Heart right ventricle (tissue), 16 donors: ENCODE measurements around the gene IRS2. TPM values are rescaled to one million over a fixed set of nuclear protein-coding genes. Genes with fewer than 3 reads are reported as not detected.

Source experiments
- ATAC-seq, 8 donors: fragments of 200-7000 bp; cut with Tn5 transposase; one replicate each; pipeline ENCODE4 v1.9.1; 2020; ENCODE audit warnings: mild to moderate bottlenecking in 8 of 8, moderate library complexity in 8 of 8, moderate number of reproducible peaks in 1 of 8
- DNase-seq, 2 donors: peaks; one replicate each; pipeline ENCODE4 v3.0.0-alpha.2; 2020
- H3K27ac ChIP-seq, 10 donors: fragments of 200-600 bp; sonication (generic) in 2 of 10; one replicate each; pipeline versions ENCODE4 v1.5.0 to v1.8.0; 2020 to 2022; ENCODE audit warnings: mild to moderate bottlenecking in 3 of 10
- H3K27me3 ChIP-seq, 7 donors: fragments of 200-600 bp; one replicate each; pipeline ENCODE4 v1.8.0; 2021 to 2022; ENCODE audit warnings: mild to moderate bottlenecking in 2 of 7
- H3K36me3 ChIP-seq, 9 donors: fragments of 200-600 bp; sonication (generic) in 1 of 9; one replicate each; pipeline versions ENCODE4 v1.5.0 to v1.8.0; 2020 to 2022; ENCODE audit warnings: mild to moderate bottlenecking in 2 of 9
- H3K4me1 ChIP-seq, 9 donors: fragments of 200-600 bp; sonication (generic) in 1 of 9; one replicate each; pipeline versions ENCODE4 v1.5.0 to v1.8.0; 2020 to 2022; ENCODE audit warnings: mild to moderate bottlenecking in 4 of 9
- H3K4me3 ChIP-seq, 10 donors: fragments of 200-600 bp; sonication (generic) in 2 of 10; one replicate each; pipeline versions ENCODE4 v1.5.0 to v1.8.0; 2020 to 2022; ENCODE audit warnings: mild to moderate bottlenecking in 7 of 10, moderate library complexity in 2 of 10
- H3K9me3 ChIP-seq, 11 donors: fragments of 200-600 bp in 10 of 11; sonication (generic) in 2 of 11; one replicate each; pipeline versions ENCODE4 v1.5.0 to v1.8.0; 2013 to 2022; ENCODE audit warnings: mild to moderate bottlenecking in 2 of 11, control low read depth in 1 of 11, moderate library complexity in 1 of 11
- WGBS, 2 donors: extraction: QIAGEN DNeasy Blood & Tissue Kit; methylation state at CpG; one replicate each; pipeline ENCODE4 v1.1.7; 2013; ENCODE audit warnings: inconsistent platforms in 1 of 2; 5-methylcytosine and 5-hydroxymethylcytosine counted together
- intact Hi-C, 10 donors: fragments of 100-400 bp; cut with DNase I; formaldehyde crosslinking; loops; one replicate each; pipeline versions ENCODE4 v1.11.1 to v1.14.2; 2022
- polyA plus RNA-seq, 2 donors: library from polyadenylated mRNA; stranded (reverse); fragments of 200-250 nt; gene quantifications; one replicate each; pipeline ENCODE4 v1.2.3, GENCODE V29; 2013
- total RNA-seq, 10 donors: library from RNA; stranded (reverse); fragmentation: NEBNext Ultra II Directional in 3 of 10; extraction: Animal tissue kit (Norgen Biotek cat#: 25700) in 3 of 10; gene quantifications; one replicate each; pipeline versions ENCODE4 v1.2.1 to v1.2.4, GENCODE V29; 2021 to 2023
- TF ChIP-seq, protein P1 (sequence below), 9 donors: fragments of 200-600 bp; sonication (generic) in 2 of 9; IDR thresholded peaks; one replicate each; pipeline versions ENCODE4 v1.5.0 to v1.8.0; 2021 to 2022; ENCODE audit warnings: antibody characterized with exemption in 9 of 9, mild to moderate bottlenecking in 5 of 9, moderate library complexity in 1 of 9
- donor health status: Arrhythmogenic right ventricular cardiomyopathy.
- donor health status: ischemic (EF 13 %, LVEDD 7.1; RV severe dilation, severe dysfunction).
- donor health status: healthy with polysubstance abuse.
- donor health status: DM: no; HTN: yes; CAD: no.
- donor health status: DM: no; HTN: no; CAD: no.
- donor health status: ischemic (EF 25% LVEDD 6.9; RV normal size, moderate dysfunction).
- donor health status: ischemic (EF 25% LVEDD 5.7; RV mildly dilated, moderate dysfunction).
- donor health status: healthy.
- donor health status: DM: yes; HTN: yes; CAD: no.
- donor health status: Ischemic cardiomyopathy.
- donor health status: ischemic (EF 35%, LVEDD 5.7; RV mildly dilated, moderate dysfunction).
- donor health status: nonischemic (EF 11% LVEDD 7.7; RV severe dilation, severe dysfunction).
- donor health status: DM: yes; HTN: yes; CAD: no.
- donor health status: PGD.
- donor health status: ischemic (EF 29% LVEDD 5.4; RV normal size, mild dysfunction).
- donor health status: nonischemic (EF 23%, LVEDD 6.1; RV moderate dilation, normal function).

The IRS2 gene
- total and polyA plus RNA-seq, 12 donors, result 4.2 to 49.3 (median 13.7) TPM

GRCh38 chr13:109744512-109745051, 41.8 kb downstream of the IRS2 start:
- TF ChIP-seq, protein P1, sequence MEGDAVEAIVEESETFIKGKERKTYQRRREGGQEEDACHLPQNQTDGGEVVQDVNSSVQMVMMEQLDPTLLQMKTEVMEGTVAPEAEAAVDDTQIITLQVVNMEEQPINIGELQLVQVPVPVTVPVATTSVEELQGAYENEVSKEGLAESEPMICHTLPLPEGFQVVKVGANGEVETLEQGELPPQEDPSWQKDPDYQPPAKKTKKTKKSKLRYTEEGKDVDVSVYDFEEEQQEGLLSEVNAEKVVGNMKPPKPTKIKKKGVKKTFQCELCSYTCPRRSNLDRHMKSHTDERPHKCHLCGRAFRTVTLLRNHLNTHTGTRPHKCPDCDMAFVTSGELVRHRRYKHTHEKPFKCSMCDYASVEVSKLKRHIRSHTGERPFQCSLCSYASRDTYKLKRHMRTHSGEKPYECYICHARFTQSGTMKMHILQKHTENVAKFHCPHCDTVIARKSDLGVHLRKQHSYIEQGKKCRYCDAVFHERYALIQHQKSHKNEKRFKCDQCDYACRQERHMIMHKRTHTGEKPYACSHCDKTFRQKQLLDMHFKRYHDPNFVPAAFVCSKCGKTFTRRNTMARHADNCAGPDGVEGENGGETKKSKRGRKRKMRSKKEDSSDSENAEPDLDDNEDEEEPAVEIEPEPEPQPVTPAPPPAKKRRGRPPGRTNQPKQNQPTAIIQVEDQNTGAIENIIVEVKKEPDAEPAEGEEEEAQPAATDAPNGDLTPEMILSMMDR (IDR thresholded peaks at IDR 0.05), result no peak
- ATAC-seq (peak; percentile 28 to 82 (median 68)), DNase-seq (peak in 1 of 2 donors; percentile 59)
- Histone ChIP-seq H3K27ac (no peak overlapping the region), H3K36me3 (no peaks in the 10 kb centered on the region), H3K27me3 (peaks cover 0 to 27% (median 7%) of the 10 kb centered on the region in 7 donors), H3K9me3 (no peaks in the 10 kb centered on the region), H3K4me1 (peaks cover 0 to 19% (median 15%) of the 10 kb centered on the region in 9 donors), H3K4me3 (peak overlapping the region in 1 of 10 donors; percentile 9)
- intact Hi-C loops, result no loop called here
- WGBS, 2 donors, result 27 to 40% methylated on average over 23 of the region's 23 CpGs

DNA sequence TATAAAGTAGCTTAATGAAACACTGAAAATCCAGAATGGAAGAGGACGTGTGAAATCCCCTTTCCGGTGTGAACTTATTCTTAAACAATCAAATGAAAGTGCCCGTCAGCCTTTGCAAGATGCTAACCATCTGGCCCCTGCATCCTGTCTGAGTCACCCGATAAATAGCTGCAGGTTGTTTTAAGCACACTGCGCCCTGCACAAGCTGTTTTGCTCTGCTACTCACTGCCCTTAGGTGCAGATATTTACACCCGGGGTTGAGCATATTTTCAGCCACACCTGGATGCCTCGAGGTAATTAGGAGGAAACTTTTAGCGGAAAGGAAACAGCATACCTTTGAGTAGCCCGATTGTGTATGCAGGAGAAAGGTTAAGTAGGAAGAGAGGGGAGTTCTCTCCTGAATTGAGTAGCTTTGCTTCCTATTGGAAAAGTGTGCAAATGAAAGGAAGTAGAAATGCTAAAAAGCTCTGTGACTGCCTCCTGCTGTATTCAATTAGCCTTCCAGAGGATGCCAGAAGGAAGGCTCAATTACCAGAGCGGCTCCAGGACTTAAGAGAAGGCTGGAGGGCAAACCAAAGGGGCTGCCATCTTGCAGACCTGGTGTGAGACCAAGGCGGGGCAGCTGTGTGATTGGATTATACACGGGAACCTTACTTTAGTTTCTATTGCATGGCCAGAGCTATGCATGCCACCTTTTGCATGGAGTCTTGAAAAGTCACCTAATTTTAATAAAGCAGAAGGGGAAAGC, 42.5 kb downstream of the IRS2 start:
- WGBS, 2 donors, result 34 to 40% methylated on average over 12 of the region's 12 CpGs
- H3K27ac ChIP-seq, result no peak overlapping the region
- H3K36me3 ChIP-seq, result no peaks in the 10 kb centered on the region
- H3K4me3 ChIP-seq, result peak overlapping the region in 1 of 10 donors; percentile 9
- peaks cover 0 to 19% (median 15%) of the 10 kb centered on the region in 9 donors for H3K4me1 ChIP-seq
- peak in 6 of 8 donors; percentile 30 to 78 (median 59) for ATAC-seq
- intact Hi-C loops, result no loop called here
- no peaks in the 10 kb centered on the region for H3K9me3 ChIP-seq
- DNase-seq, result no peak
- H3K27me3 ChIP-seq, result peaks cover 0 to 27% (median 7%) of the 10 kb centered on the region in 7 donors
- TF ChIP-seq, protein P1 (IDR thresholded peaks at IDR 0.05), result no peak

- H3K4me3 ChIP-seq, result no peak overlapping the region
- H3K4me1 ChIP-seq, result peaks cover 0 to 28% (median 15%) of the 10 kb centered on the region in 9 donors
- ATAC-seq (no peak), DNase-seq (no peak)
- WGBS, 2 donors, result 79 to 89% methylated on average over 7 of the region's 7 CpGs
- H3K27ac ChIP-seq, result no peak overlapping the region
- no peaks in the 10 kb centered on the region for H3K9me3 ChIP-seq
- no peaks in the 10 kb centered on the region for H3K36me3 ChIP-seq
- intact Hi-C loops, result no loop called here
- peaks cover 0 to 27% (median 7%) of the 10 kb centered on the region in 7 donors for H3K27me3 ChIP-seq
- TF ChIP-seq, protein P1 (IDR thresholded peaks at IDR 0.05), result no peak
Measured at GRCh38 chr13:109741966-109742365, 44.4 kb downstream of the IRS2 start.

- DNase-seq (no peak), ATAC-seq (no peak)
- H3K9me3 ChIP-seq, result no peaks in the 10 kb centered on the region
- TF ChIP-seq, protein P1 (IDR thresholded peaks at IDR 0.05), result no peak
- peaks cover 0 to 29% (median 15%) of the 10 kb centered on the region in 9 donors for H3K4me1 ChIP-seq
- intact Hi-C loops, result no loop called here
- no peak overlapping the region for H3K27ac ChIP-seq
- peaks cover 0 to 17% (median 7%) of the 10 kb centered on the region in 7 donors for H3K27me3 ChIP-seq
- H3K36me3 ChIP-seq, result no peaks in the 10 kb centered on the region
- H3K4me3 ChIP-seq, result no peak overlapping the region
- WGBS, 2 donors, result 88 to 93% methylated on average over 10 of the region's 10 CpGs
Measured at GRCh38 chr13:109740721-109741120, 45.7 kb downstream of the IRS2 start.
